CD14-positive monocyte (primary cell): Measurements from ENCODE around the gene P3H3. TPM values are rescaled to one million over a fixed set of nuclear protein-coding genes. Genes with fewer than 3 reads are reported as not detected.
"Not testable (repeated sequence)": the region's sequence is repeated elsewhere in the genome, so short reads cannot be mapped to it uniquely, and the experiment has no call there.

ENCODE experiments used
- DNase-seq, 3 donors: peaks; one replicate each; pipeline ENCODE4 v3.0.0-alpha.2; 2011 to 2022
- H2AFZ ChIP-seq: 2 replicates; pipeline ENCODE4 v1.6.0; 2012; ENCODE audit warnings: mild to moderate bottlenecking, low read depth, low read length, inconsistent platforms; ENCODE audit not compliant: insufficient read depth, poor library complexity, severe bottlenecking
- H3K27ac ChIP-seq, 2 donors: 1 replicate in 1 of 2; 2 replicates in 1 of 2; pipeline ENCODE4 v1.5.1; 2012 to 2013; ENCODE audit warnings: low read length in 2 of 2, control low read depth in 1 of 2, inconsistent platforms in 1 of 2, low read depth in 1 of 2, mild to moderate bottlenecking in 1 of 2
- H3K27me3 ChIP-seq, 2 donors: one replicate each; pipeline versions ENCODE4 v1.6.0 to v1.6.1; 2011 to 2013; ENCODE audit warnings: low read length in 2 of 2; ENCODE audit not compliant: control insufficient read depth in 2 of 2, insufficient read depth in 2 of 2
- H3K36me3 ChIP-seq, 2 donors: replicated peaks in 1 of 2; 1 replicate in 1 of 2; 2 replicates in 1 of 2; pipeline versions ENCODE4 v1.5.1 to v1.6.1; 2012 to 2013; ENCODE audit warnings: low read length in 2 of 2, control low read depth in 1 of 2, inconsistent platforms in 1 of 2, mild to moderate bottlenecking in 1 of 2; ENCODE audit not compliant: insufficient read depth in 2 of 2, control insufficient read depth in 1 of 2
- H3K4me1 ChIP-seq, 2 donors: 1 replicate in 1 of 2; 2 replicates in 1 of 2; pipeline versions ENCODE4 v1.5.1 to v1.6.1; 2012 to 2013; ENCODE audit warnings: low read length in 2 of 2, control low read depth in 1 of 2, inconsistent platforms in 1 of 2, mild to moderate bottlenecking in 1 of 2, moderate library complexity in 1 of 2; ENCODE audit not compliant: insufficient read depth in 2 of 2, control insufficient read depth in 1 of 2
- H3K4me2 ChIP-seq: replicated peaks from 2 replicates; pipeline ENCODE3; 2012; ENCODE audit warnings: low read length, moderate library complexity, mild to moderate bottlenecking; ENCODE audit not compliant: poor library complexity, severe bottlenecking; ENCODE audit errors: extremely low read depth
- H3K4me3 ChIP-seq, 3 experiments: fragments of 200-600 bp in 1 of 3; sonication (generic) in 1 of 3; replicated peaks in 1 of 3; 1 replicate in 2 of 3; 2 replicates in 1 of 3; pipeline ENCODE4 v1.5.1; 2011 to 2013; ENCODE audit warnings: low read length in 3 of 3, mild to moderate bottlenecking in 3 of 3, control low read depth in 2 of 3, low read depth in 2 of 3, inconsistent platforms in 1 of 3, moderate library complexity in 1 of 3
- H3K79me2 ChIP-seq: 2 replicates; pipeline ENCODE4 v1.6.0; 2012; ENCODE audit warnings: mild to moderate bottlenecking, control low read depth, inconsistent platforms, low read length, moderate library complexity; ENCODE audit not compliant: insufficient read depth
- H3K9ac ChIP-seq: 2 replicates; pipeline ENCODE4 v1.6.0; 2017; ENCODE audit warnings: low read length, mild to moderate bottlenecking; ENCODE audit not compliant: insufficient read depth, poor library complexity, severe bottlenecking
- H3K9me3 ChIP-seq, 2 donors: replicated peaks in 1 of 2; 1 replicate in 1 of 2; 2 replicates in 1 of 2; pipeline versions ENCODE4 v1.5.1 to v1.6.1; 2012 to 2013; ENCODE audit warnings: low read length in 2 of 2, control low read depth in 1 of 2; ENCODE audit not compliant: control insufficient read depth in 1 of 2, insufficient read depth in 1 of 2
- H4K20me1 ChIP-seq: 2 replicates; pipeline ENCODE4 v1.6.0; 2012; ENCODE audit warnings: mild to moderate bottlenecking, low read length, control low read depth, moderate library complexity; ENCODE audit not compliant: insufficient read depth
- H3K27ac Mint-ChIP-seq, 7 donors: one replicate each; pipeline ENCODE4 v1.8.0; 2020; ENCODE audit warnings: mild to moderate bottlenecking in 7 of 7, mixed read lengths in 7 of 7, moderate library complexity in 6 of 7, inconsistent platforms in 2 of 7
- H3K27me3 Mint-ChIP-seq, 3 donors: one replicate each; pipeline ENCODE4 v1.8.0; 2021 to 2022; ENCODE audit warnings: low read depth in 3 of 3, mild to moderate bottlenecking in 3 of 3, mixed read lengths in 3 of 3, moderate library complexity in 3 of 3, inconsistent platforms in 1 of 3
- H3K36me3 Mint-ChIP-seq, 2 donors: one replicate each; pipeline ENCODE4 v1.8.0; 2020; ENCODE audit warnings: mixed read lengths in 2 of 2, inconsistent platforms in 1 of 2, mild to moderate bottlenecking in 1 of 2
- H3K4me1 Mint-ChIP-seq: one replicate; pipeline ENCODE4 v1.8.0; 2020; ENCODE audit warnings: mild to moderate bottlenecking, mixed read lengths
- H3K4me3 Mint-ChIP-seq, 2 donors: one replicate each; pipeline ENCODE4 v1.8.0; 2020; ENCODE audit warnings: mild to moderate bottlenecking in 2 of 2, mixed read lengths in 2 of 2, moderate library complexity in 1 of 2
- H3K9me3 Mint-ChIP-seq, 7 donors: one replicate each; pipeline ENCODE4 v1.8.0; 2020 to 2022; ENCODE audit warnings: mixed read lengths in 7 of 7, mild to moderate bottlenecking in 6 of 7, moderate library complexity in 6 of 7, inconsistent platforms in 2 of 7
- CTCF ChIP-seq: fragments of 200-600 bp; IDR thresholded peaks from one replicate; pipeline ENCODE4 v1.8.0; 2022; ENCODE audit warnings: antibody characterized with exemption, mild to moderate bottlenecking
- WGBS: methylation state at CpG from one replicate; pipeline ENCODE4 v1.1.5; 2013; ENCODE audit warnings: missing lambda C conversion rate; ENCODE audit not compliant: insufficient coverage; 5-methylcytosine and 5-hydroxymethylcytosine counted together
- intact Hi-C, 2 donors: fragments of 100-400 bp; cut with micrococcal nuclease; formaldehyde crosslinking; loops; one replicate each; pipeline versions ENCODE4 v1.15.0 to v1.15.1; 2023
- polyA plus RNA-seq, 3 donors: library from polyadenylated mRNA; depleted of rRNA in 1 of 3; unstranded in 2 of 3; stranded (reverse) in 1 of 3; fragments of 300-500 nt in 2 of 3; fragments of >200 nt in 1 of 3; fragmentation: Illumina TruSeq in 2 of 3; gene quantifications; 1 replicate in 2 of 3; 2 replicates in 1 of 3; pipeline ENCODE4 v1.2.3, GENCODE V29; 2012 to 2021

P3H3 gene
- polyA plus RNA-seq, 3 donors = 0.56 TPM; not detected in 2

- H3K27me3 Mint-ChIP-seq = peaks cover 0 to 1% (median 1%) of the 10 kb centered on the region in 3 donors
- H3K36me3 Mint-ChIP-seq = peaks cover 26 to 31% of the 10 kb centered on the region in 2 donors
- 97% methylated on average over 18 of the region's 22 CpGs for WGBS
- intact Hi-C loops = no loop called here
- no peak overlapping the region for H3K4me3 ChIP-seq
- H3K9ac ChIP-seq = no peak overlapping the region
- no peaks in the 10 kb centered on the region for H3K27me3 ChIP-seq
- peaks cover 13 to 33% of the 10 kb centered on the region in 2 donors for H3K36me3 ChIP-seq
- peaks cover 27 to 32% of the 10 kb centered on the region in 2 donors for H3K4me1 ChIP-seq
- H2AFZ ChIP-seq = no peak overlapping the region
- H3K79me2 ChIP-seq = peaks cover 4% of the 10 kb centered on the region
- H3K4me1 Mint-ChIP-seq = peaks cover 29% of the 10 kb centered on the region
- no peak overlapping the region for H3K27ac ChIP-seq
- H3K27ac Mint-ChIP-seq = no peak overlapping the region
- no peaks in the 10 kb centered on the region for H4K20me1 ChIP-seq
- no peak for TF ChIP-seq CTCF
- H3K9me3 Mint-ChIP-seq = no peaks in the 10 kb centered on the region
- DNase-seq = no peak
- H3K9me3 ChIP-seq = no peaks in the 10 kb centered on the region
- H3K4me2 ChIP-seq = no peak overlapping the region
- H3K4me3 Mint-ChIP-seq = no peak overlapping the region
Observed at GRCh38 chr12:6884539-6884938, 56.3 kb downstream of the P3H3 start.

DNA sequence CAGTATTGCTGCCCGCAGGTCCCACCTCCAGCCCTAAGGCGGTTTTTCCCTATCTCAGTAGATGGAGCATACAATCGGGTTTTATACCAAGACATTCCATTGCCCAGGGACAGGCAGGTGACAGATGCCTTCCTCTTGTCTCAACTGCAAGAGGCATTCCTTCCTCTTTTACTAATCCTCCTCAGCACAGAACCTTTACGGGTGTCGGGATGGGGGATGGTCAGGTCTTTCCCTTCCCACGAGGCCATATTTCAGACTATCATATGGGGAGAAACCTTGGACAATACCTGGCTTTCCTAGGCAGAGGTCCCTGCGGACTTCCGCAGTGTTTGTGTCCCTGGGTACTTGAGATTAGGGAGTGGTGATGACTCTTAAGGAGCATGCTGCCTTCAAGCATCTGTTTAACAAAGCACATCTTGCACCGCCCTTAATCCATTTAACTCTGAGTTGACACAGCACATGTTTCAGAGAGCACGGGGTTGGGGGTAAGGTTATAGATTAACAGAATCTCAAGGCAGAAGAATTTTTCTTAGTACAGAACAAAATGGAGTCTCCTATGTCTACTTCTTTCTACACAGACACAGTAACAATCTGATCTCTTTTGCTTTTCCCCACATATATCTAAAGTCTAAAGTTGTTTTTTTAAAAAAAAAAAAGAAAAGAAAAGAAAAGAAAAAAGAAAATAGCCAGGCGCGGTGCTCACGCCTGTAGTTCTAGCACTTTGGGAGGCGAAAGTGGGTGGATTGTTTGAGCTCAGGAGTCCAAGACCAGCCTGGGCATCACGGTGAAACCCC lies 58.2 kb downstream of the P3H3 start:
- intact Hi-C loops, H3K4me3 Mint-ChIP-seq: not testable (repeated sequence)

More for the DNA sequence above, 58.2 kb downstream of the P3H3 start:
- WGBS = 100% methylated on average over 2 of the region's 15 CpGs
- H3K36me3 Mint-ChIP-seq = peaks cover 26 to 31% of the 10 kb centered on the region in 2 donors
- H4K20me1 ChIP-seq, H3K9me3 ChIP-seq, H3K9ac ChIP-seq, DNase-seq, H3K4me3 ChIP-seq, H3K9me3 Mint-ChIP-seq, H3K27me3 Mint-ChIP-seq, H2AFZ ChIP-seq, H3K79me2 ChIP-seq, H3K27me3 ChIP-seq, H3K4me2 ChIP-seq, H3K27ac ChIP-seq: not testable (repeated sequence)
- peak overlapping the region in 1 of 7 donors; percentile 87 for H3K27ac Mint-ChIP-seq
- Histone ChIP-seq H3K36me3 (peaks cover 13 to 33% of the 10 kb centered on the region in 2 donors), H3K4me1 (peaks cover 35 to 43% of the 10 kb centered on the region in 2 donors)
- H3K4me1 Mint-ChIP-seq = peaks cover 40% of the 10 kb centered on the region
